Globus pallidus (tissue), 1 donor: ENCODE results near the gene IL17RE.
"Not testable (repeated sequence)": the region's sequence is repeated elsewhere in the genome, so short reads cannot be mapped to it uniquely, and the experiment has no call there.

Experiments used
- DNase-seq: peaks from one replicate; pipeline ENCODE4 v3.0.0-alpha.2; 2015; ENCODE audit warnings: low spot score

Gene IL17RE

GRCh38 chr3:9934993-9935392 lies 32.3 kb downstream of the IL17RE start:
- DNase-seq = no peak

GRCh38 chr3:9935966-9936510 lies 33.4 kb downstream of the IL17RE start:
- DNase-seq = no peak

- no peak for DNase-seq
Measured at GRCh38 chr3:9937486-9938238, 35.0 kb downstream of the IL17RE start.

GRCh38 chr3:9938966-9939365 lies 36.3 kb downstream of the IL17RE start:
- DNase-seq = no peak

- DNase-seq = not testable (repeated sequence)
Measured at GRCh38 chr3:9939906-9940305, 37.3 kb downstream of the IL17RE start.

- DNase-seq = no peak
Measured at GRCh38 chr3:9940746-9941145, 38.1 kb downstream of the IL17RE start.

GRCh38 chr3:9942164-9942563 lies 39.5 kb downstream of the IL17RE start:
- no peak for DNase-seq

- DNase-seq = no peak
Measured at GRCh38 chr3:9942934-9943690, 40.5 kb downstream of the IL17RE start.

GRCh38 chr3:9944271-9944670 lies 41.6 kb downstream of the IL17RE start:
- no peak for DNase-seq

- no peak for DNase-seq
Measured at GRCh38 chr3:9945358-9945757, 42.7 kb downstream of the IL17RE start.

GRCh38 chr3:9946112-9947024 lies 43.7 kb downstream of the IL17RE start:
- DNase-seq = peak; percentile 82

GRCh38 chr3:9947025-9947995 lies 44.7 kb downstream of the IL17RE start:
- DNase-seq = peak; percentile 69

GRCh38 chr3:9948586-9948985 lies 45.9 kb downstream of the IL17RE start:
- DNase-seq = no peak

- DNase-seq = no peak
Measured at GRCh38 chr3:9949115-9949514, 46.5 kb downstream of the IL17RE start.

GRCh38 chr3:9949626-9950025 lies 47.0 kb downstream of the IL17RE start:
- DNase-seq = no peak

- DNase-seq = no peak
Measured at GRCh38 chr3:9951126-9951525, 48.5 kb downstream of the IL17RE start.

GRCh38 chr3:9951598-9951961 lies 48.9 kb downstream of the IL17RE start:
- no peak for DNase-seq

- DNase-seq = no peak
Measured at GRCh38 chr3:9951962-9952805, 49.5 kb downstream of the IL17RE start, which contains the start of gene PRRT3. Gene PRRT3 (minus strand): TSS chr3:9952408. CDS start chr3:9950115, 2,293 bp downstream.

GRCh38 chr3:9955067-9955502 lies 52.4 kb downstream of the IL17RE start:
- DNase-seq = no peak
